GM13976 (cell line): ENCODE data around the gene HTR3E.

Experiments used
- DNase-seq: peaks from one replicate; pipeline ENCODE4 v3.0.0; 2012; ENCODE audit warnings: low spot score
- in situ Hi-C: fragments of 300-500 bp; cut with MboI; formaldehyde crosslinking; loops from one replicate; pipeline ENCODE4 v1.12.0; 2022; ENCODE audit warnings: low sequenced_read_pairs, mixed read lengths, inconsistent platforms; ENCODE audit not compliant: unreplicated experiment
- TF ChIP-seq, protein P1 (sequence below): IDR thresholded peaks from 2 replicates; pipeline ENCODE4 v1.5.1; 2012; ENCODE audit warnings: borderline replicate concordance, mild to moderate bottlenecking; ENCODE audit not compliant: insufficient read depth; ENCODE audit errors: extremely low read depth, missing control alignments, control extremely low read depth

The HTR3E gene, protein sequence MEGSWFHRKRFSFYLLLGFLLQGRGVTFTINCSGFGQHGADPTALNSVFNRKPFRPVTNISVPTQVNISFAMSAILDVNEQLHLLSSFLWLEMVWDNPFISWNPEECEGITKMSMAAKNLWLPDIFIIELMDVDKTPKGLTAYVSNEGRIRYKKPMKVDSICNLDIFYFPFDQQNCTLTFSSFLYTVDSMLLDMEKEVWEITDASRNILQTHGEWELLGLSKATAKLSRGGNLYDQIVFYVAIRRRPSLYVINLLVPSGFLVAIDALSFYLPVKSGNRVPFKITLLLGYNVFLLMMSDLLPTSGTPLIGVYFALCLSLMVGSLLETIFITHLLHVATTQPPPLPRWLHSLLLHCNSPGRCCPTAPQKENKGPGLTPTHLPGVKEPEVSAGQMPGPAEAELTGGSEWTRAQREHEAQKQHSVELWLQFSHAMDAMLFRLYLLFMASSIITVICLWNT

DNA sequence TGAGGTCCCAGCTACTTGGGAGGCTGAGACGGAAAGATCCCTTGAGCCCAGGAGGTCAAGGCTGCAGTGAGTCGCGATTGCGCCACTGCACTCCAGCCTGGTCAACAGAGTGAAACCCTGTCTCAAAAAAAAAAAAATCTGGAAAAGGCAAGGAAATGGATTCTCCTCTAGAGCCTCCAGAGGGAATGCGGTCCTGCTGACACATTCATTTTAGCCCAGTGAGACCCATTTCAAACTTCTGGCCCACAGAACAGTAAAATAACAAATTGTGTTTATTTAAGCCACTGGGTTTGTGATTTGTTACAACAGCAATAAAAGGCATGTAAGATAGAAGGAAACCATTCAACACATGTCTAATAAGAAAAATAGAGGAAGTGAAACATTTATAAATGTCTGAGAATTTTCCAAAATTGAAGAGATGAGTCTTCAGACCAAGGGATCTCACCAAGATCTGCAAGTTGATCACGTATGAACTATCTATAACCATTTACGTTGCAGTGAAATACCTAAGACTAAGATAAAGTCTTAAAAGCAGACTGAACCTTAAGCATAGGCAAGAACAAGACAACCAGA is at the start of gene HTR3E:
Gene HTR3E, plus strand, starts transcription at position 254 of the 573 bp plus-strand sequence. CDS start 466 bp downstream, outside the sequence.
- DNase-seq, result no peak
- in situ Hi-C loops, result no loop called here
- TF ChIP-seq, protein P1, sequence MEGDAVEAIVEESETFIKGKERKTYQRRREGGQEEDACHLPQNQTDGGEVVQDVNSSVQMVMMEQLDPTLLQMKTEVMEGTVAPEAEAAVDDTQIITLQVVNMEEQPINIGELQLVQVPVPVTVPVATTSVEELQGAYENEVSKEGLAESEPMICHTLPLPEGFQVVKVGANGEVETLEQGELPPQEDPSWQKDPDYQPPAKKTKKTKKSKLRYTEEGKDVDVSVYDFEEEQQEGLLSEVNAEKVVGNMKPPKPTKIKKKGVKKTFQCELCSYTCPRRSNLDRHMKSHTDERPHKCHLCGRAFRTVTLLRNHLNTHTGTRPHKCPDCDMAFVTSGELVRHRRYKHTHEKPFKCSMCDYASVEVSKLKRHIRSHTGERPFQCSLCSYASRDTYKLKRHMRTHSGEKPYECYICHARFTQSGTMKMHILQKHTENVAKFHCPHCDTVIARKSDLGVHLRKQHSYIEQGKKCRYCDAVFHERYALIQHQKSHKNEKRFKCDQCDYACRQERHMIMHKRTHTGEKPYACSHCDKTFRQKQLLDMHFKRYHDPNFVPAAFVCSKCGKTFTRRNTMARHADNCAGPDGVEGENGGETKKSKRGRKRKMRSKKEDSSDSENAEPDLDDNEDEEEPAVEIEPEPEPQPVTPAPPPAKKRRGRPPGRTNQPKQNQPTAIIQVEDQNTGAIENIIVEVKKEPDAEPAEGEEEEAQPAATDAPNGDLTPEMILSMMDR, result no peak

DNA sequence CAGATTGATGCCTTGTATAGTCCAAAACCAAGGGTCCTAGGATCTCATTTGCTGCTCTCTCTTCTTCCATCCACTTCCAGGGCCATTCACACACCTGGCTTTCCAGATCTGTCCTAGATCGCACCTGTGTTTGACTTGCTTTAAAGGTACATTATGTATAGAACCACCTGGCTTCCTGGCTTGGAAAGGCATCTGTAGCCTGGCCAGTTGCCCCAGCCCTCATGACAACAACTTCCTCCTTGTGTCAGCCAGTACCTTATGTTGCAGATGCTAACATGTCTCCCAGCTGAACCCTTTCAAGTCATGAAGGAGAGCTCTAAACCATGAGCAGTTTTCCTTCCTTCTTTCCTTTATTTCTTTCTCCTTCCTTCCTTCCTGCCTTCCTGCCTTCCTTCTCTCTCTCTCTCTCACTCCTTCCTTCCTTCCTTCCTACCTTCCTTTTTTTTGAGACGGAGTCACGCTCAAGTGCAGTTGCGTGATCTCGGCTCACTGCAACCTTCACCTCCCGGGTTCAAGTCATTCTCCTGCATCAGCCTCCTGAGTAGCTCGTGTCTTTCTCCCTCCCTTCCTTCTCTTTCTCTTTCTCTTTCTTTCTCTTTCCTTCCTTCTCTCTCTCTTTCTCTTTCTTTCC is 46.5 kb upstream of the HTR3E start:
- no peak for DNase-seq
- in situ Hi-C loops, result no loop called here
- TF ChIP-seq, protein P1, result no peak

GRCh38 chr3:184052767-184053166 is 44.1 kb upstream of the HTR3E start, which contains the start of gene HTR3C:
Gene HTR3C (plus strand): TSS chr3:184053047. CDS start chr3:184053081, 34 bp downstream.
- no peak for DNase-seq
- in situ Hi-C loops, result no loop called here
- TF ChIP-seq, protein P1, result no peak

DNA sequence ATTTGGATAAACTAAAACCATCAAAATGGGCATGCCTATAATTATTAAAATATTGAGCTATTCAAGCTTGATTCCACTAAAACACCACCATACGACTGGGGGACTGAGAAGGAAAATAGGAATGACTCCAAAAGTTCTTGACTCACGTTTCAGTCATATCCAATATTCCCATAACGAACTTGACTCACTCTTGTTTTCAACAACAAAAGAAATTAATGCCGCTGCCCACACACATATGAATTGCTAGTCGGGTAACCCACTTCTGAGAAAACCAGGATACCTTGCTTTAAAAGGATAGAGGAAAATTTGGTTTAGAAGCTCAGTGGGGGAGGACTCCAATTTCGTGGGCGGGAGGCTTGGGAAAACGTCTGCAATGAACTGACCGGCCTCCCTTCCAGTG is 38.8 kb upstream of the HTR3E start:
- no peak for DNase-seq
- in situ Hi-C loops, result no loop called here
- TF ChIP-seq, protein P1, result no peak

GRCh38 chr3:184059424-184059823 is 37.4 kb upstream of the HTR3E start:
- TF ChIP-seq, protein P1, result no peak
- in situ Hi-C loops, result no loop called here
- DNase-seq, result no peak

- in situ Hi-C loops, result no loop called here
- TF ChIP-seq, protein P1, result no peak
- no peak for DNase-seq
Measured at GRCh38 chr3:184062637-184063036, 34.2 kb upstream of the HTR3E start.
